Measurements from ENCODE around the gene HAVCR2. TPM values are rescaled to one million over a fixed set of nuclear protein-coding genes. Genes with fewer than 3 reads are reported as not detected.
A peak's percentile ranks its signal among the peaks of the same experiment; 100 is the strongest.
"Not testable (repeated sequence)": the region's sequence is repeated elsewhere in the genome, so short reads cannot be mapped to it uniquely, and the experiment has no call there.

HAVCR2 gene
- total and polyA plus RNA-seq, 2 experiments from 2014 or later = not detected

- peak overlapping the region; percentile 39; the same call in 1 of the 2 replicates for H2AFZ ChIP-seq
- H3K9me3 ChIP-seq (ENCODE audit: low read depth) = no peaks in the 10 kb centered on the region
- 11 to 22% methylated on average over 1 of the region's 1 CpG for WGBS, 2 experiments (ENCODE audit: low coverage in 1 of 2, low lambda C conversion rate in 2 of 2, missing lambda C conversion rate in 2 of 2)
- in situ Hi-C loops (cut with MboI) = no loop called here
- no peaks in the 10 kb centered on the region for H3K9me2 ChIP-seq (ENCODE audit: insufficient read depth)
- TF ChIP-seq EZH2 (IDR thresholded peaks at IDR 0.05; ENCODE audit: insufficient read depth, poor library complexity, severe bottlenecking) (no peak), EZH2phosphoT487 (IDR thresholded peaks at IDR 0.05; ENCODE audit: insufficient read depth, low read depth) (no peak)
- peak overlapping the region; percentile 19 for H3K4me3 ChIP-seq
- H3K9ac ChIP-seq = no peak overlapping the region
- peak overlapping the region; percentile 40 for H3K4me2 ChIP-seq (ENCODE audit: unreplicated experiment)
- H3F3A ChIP-seq (ENCODE audit: insufficient read depth) = no peaks in the 10 kb centered on the region
- H3K36me3 ChIP-seq (ENCODE audit: low read depth) = no peaks in the 10 kb centered on the region
- H3K27me3 ChIP-seq (replicated peaks; ENCODE audit: insufficient read depth) = no peaks in the 10 kb centered on the region
- H3K79me2 ChIP-seq (ENCODE audit: insufficient read depth) = no peaks in the 10 kb centered on the region
- no peak overlapping the region for H3K27ac ChIP-seq
- DNase-seq = peak; percentile 40
- H4K20me1 ChIP-seq (ENCODE audit: insufficient read depth) = no peaks in the 10 kb centered on the region
- H3K4me1 ChIP-seq (ENCODE audit: insufficient read depth) = peaks cover 11% of the 10 kb centered on the region
Observed at GRCh38 chr5:157049605-157050004, 59.2 kb downstream of the HAVCR2 start.

GRCh38 chr5:157047898-157048297 is 60.9 kb downstream of the HAVCR2 start:
- H3K9ac ChIP-seq = no peak overlapping the region
- no peak overlapping the region for H2AFZ ChIP-seq
- H3K79me2 ChIP-seq (ENCODE audit: insufficient read depth) = no peaks in the 10 kb centered on the region
- peaks cover 11% of the 10 kb centered on the region for H3K4me1 ChIP-seq (ENCODE audit: insufficient read depth)
- H3K4me2 ChIP-seq (ENCODE audit: unreplicated experiment) = no peak overlapping the region
- H3K4me3 ChIP-seq = no peak overlapping the region
- H3K9me2 ChIP-seq (ENCODE audit: insufficient read depth) = no peaks in the 10 kb centered on the region
- TF ChIP-seq EZH2 (IDR thresholded peaks at IDR 0.05; ENCODE audit: insufficient read depth, poor library complexity, severe bottlenecking) (no peak), EZH2phosphoT487 (IDR thresholded peaks at IDR 0.05; ENCODE audit: insufficient read depth, low read depth) (no peak)
- H3K27me3 ChIP-seq (replicated peaks; ENCODE audit: insufficient read depth) = no peaks in the 10 kb centered on the region
- H3F3A ChIP-seq (ENCODE audit: insufficient read depth) = no peaks in the 10 kb centered on the region
- H3K9me3 ChIP-seq (ENCODE audit: low read depth) = no peaks in the 10 kb centered on the region
- 40 to 47% methylated on average over 5 of the region's 5 CpGs for WGBS, 2 experiments (ENCODE audit: low coverage in 1 of 2, low lambda C conversion rate in 2 of 2, missing lambda C conversion rate in 2 of 2)
- in situ Hi-C loops (cut with MboI) = no loop called here
- DNase-seq = no peak
- H3K36me3 ChIP-seq (ENCODE audit: low read depth) = no peaks in the 10 kb centered on the region
- no peaks in the 10 kb centered on the region for H4K20me1 ChIP-seq (ENCODE audit: insufficient read depth)
- no peak overlapping the region for H3K27ac ChIP-seq

DNA sequence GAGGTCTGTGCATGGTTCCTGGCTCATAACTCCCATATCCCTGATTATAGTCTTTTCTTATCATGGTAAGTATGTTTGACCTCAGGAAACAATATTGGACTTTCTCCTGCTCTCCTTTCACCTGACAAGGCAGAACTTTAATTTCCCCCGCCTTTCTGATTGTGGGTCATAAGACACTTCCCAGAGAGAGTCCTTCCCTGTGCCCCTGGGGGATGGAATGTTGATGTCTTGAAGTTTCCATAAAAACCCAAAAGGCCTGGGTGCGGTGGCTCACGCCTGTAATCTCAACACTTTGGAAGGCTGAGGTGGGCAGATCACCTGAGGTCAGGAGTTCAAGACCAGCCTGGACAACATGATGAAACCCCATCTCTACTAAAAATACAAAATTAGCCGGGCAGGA is 61.8 kb downstream of the HAVCR2 start:
- not testable (repeated sequence) for DNase-seq
- WGBS, 2 experiments (ENCODE audit: low coverage in 1 of 2, low lambda C conversion rate in 2 of 2, missing lambda C conversion rate in 2 of 2) = 34 to 62% methylated on average over 4 of the region's 4 CpGs

DNA sequence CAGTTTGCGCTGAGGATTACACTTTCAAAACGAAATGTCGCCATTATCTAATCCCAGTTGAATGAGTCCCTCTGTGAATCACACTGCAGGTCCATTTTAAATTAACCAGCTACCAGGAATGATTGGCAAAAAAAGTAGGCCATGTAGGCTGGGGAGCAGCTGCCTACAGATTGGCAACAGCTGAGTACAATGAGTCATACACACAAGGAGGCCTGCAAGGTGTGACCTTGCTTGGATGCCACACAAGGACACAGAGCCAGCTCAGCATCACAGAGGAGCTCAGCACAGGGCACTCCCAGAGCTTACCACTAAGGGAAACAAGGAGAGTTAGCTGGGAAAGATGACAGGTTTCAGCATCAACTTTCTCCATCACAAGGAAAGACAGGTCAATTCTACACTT is 62.8 kb downstream of the HAVCR2 start:
- H3K4me2 ChIP-seq (ENCODE audit: unreplicated experiment) = no peak overlapping the region

More for the DNA sequence above, 61.8 kb downstream of the HAVCR2 start:
- H4K20me1 ChIP-seq (ENCODE audit: insufficient read depth); in situ Hi-C loops (cut with MboI); H3K4me2 ChIP-seq (ENCODE audit: unreplicated experiment); H2AFZ ChIP-seq; H3K4me3 ChIP-seq; H3K36me3 ChIP-seq (ENCODE audit: low read depth); H3K9me2 ChIP-seq (ENCODE audit: insufficient read depth); H3K9ac ChIP-seq; H3K9me3 ChIP-seq (ENCODE audit: low read depth); H3K27ac ChIP-seq; H3K79me2 ChIP-seq (ENCODE audit: insufficient read depth); H3K27me3 ChIP-seq (replicated peaks; ENCODE audit: insufficient read depth); H3F3A ChIP-seq (ENCODE audit: insufficient read depth): not testable (repeated sequence)
- H3K4me1 ChIP-seq (ENCODE audit: insufficient read depth) = peaks cover 11% of the 10 kb centered on the region

GRCh38 chr5:157045601-157046000 is 63.2 kb downstream of the HAVCR2 start:
- TF ChIP-seq EZH2 (IDR thresholded peaks at IDR 0.05; ENCODE audit: insufficient read depth, poor library complexity, severe bottlenecking) (no peak), EZH2phosphoT487 (IDR thresholded peaks at IDR 0.05; ENCODE audit: insufficient read depth, low read depth) (no peak)
- in situ Hi-C loops (cut with MboI) = no loop called here
- H3K4me2 ChIP-seq (ENCODE audit: unreplicated experiment) = no peak overlapping the region
- no peaks in the 10 kb centered on the region for H3K36me3 ChIP-seq (ENCODE audit: low read depth)
- no peaks in the 10 kb centered on the region for H3K9me2 ChIP-seq (ENCODE audit: insufficient read depth)
- DNase-seq = no peak
- H3K9ac ChIP-seq = no peak overlapping the region
- no peaks in the 10 kb centered on the region for H3F3A ChIP-seq (ENCODE audit: insufficient read depth)
- H3K9me3 ChIP-seq (ENCODE audit: low read depth) = no peaks in the 10 kb centered on the region
- H3K4me3 ChIP-seq = no peak overlapping the region
- H3K79me2 ChIP-seq (ENCODE audit: insufficient read depth) = no peaks in the 10 kb centered on the region
- no peaks in the 10 kb centered on the region for H4K20me1 ChIP-seq (ENCODE audit: insufficient read depth)
- no peak overlapping the region for H3K27ac ChIP-seq
- peaks cover 11% of the 10 kb centered on the region for H3K4me1 ChIP-seq (ENCODE audit: insufficient read depth)
- WGBS, 2 experiments (ENCODE audit: low coverage in 1 of 2, low lambda C conversion rate in 2 of 2, missing lambda C conversion rate in 2 of 2) = 20 to 26% methylated on average over 3 of the region's 3 CpGs
- no peak overlapping the region for H2AFZ ChIP-seq
- no peaks in the 10 kb centered on the region for H3K27me3 ChIP-seq (replicated peaks; ENCODE audit: insufficient read depth)

More for the DNA sequence above, 62.8 kb downstream of the HAVCR2 start:
- no peak for DNase-seq
- Histone ChIP-seq H3K9me2 (ENCODE audit: insufficient read depth) (no peaks in the 10 kb centered on the region), H3K36me3 (ENCODE audit: low read depth) (no peaks in the 10 kb centered on the region), H3K4me1 (ENCODE audit: insufficient read depth) (peaks cover 11% of the 10 kb centered on the region), H2AFZ (no peak overlapping the region), H4K20me1 (ENCODE audit: insufficient read depth) (no peaks in the 10 kb centered on the region), H3K9me3 (ENCODE audit: low read depth) (no peaks in the 10 kb centered on the region), H3K9ac (no peak overlapping the region), H3K79me2 (ENCODE audit: insufficient read depth) (no peaks in the 10 kb centered on the region), H3K27me3 (replicated peaks; ENCODE audit: insufficient read depth) (no peaks in the 10 kb centered on the region), H3F3A (ENCODE audit: insufficient read depth) (no peaks in the 10 kb centered on the region), H3K4me3 (no peak overlapping the region), H3K27ac (no peak overlapping the region)
- 80 to 89% methylated on average over 3 of the region's 3 CpGs for WGBS, 2 experiments (ENCODE audit: low coverage in 1 of 2, low lambda C conversion rate in 2 of 2, missing lambda C conversion rate in 2 of 2)
- TF ChIP-seq EZH2phosphoT487 (IDR thresholded peaks at IDR 0.05; ENCODE audit: insufficient read depth, low read depth) (no peak), EZH2 (IDR thresholded peaks at IDR 0.05; ENCODE audit: insufficient read depth, poor library complexity, severe bottlenecking) (no peak)
- in situ Hi-C loops (cut with MboI) = no loop called here

All from GM23248 (cell line).